Fibroblast of lung (primary cell): ENCODE data around the gene MAGEH1.

Source experiments
- CTCF ChIP-seq, 2 donors: IDR thresholded peaks in 1 of 2; conservative IDR thresholded peaks in 1 of 2; 1 replicate in 1 of 2; 2 replicates in 1 of 2; pipeline ENCODE4 v1.5.1; 2011 to 2012; ENCODE audit warnings: low read length in 2 of 2, control low read depth in 1 of 2, inconsistent platforms in 1 of 2, low read depth in 1 of 2, mild to moderate bottlenecking in 1 of 2
- EZH2 ChIP-seq: IDR thresholded peaks from 2 replicates; pipeline ENCODE4 v1.5.1; 2012; ENCODE audit warnings: low read length, control low read depth, mild to moderate bottlenecking; ENCODE audit errors: missing control alignments

GRCh38 chrX:55490121-55490520, 38.2 kb downstream of the MAGEH1 start:
- TF ChIP-seq CTCF (conservative IDR thresholded peaks at IDR 0.05 in 1 of 2, IDR thresholded peaks at IDR 0.05 in 1 of 2; ENCODE audit: low read depth in 1 of 2, low read length in 2 of 2) (no peak), EZH2 (no peak)
